ENCODE measurements around the gene ZSWIM4.
"Not testable (repeated sequence)": the region's sequence is repeated elsewhere in the genome, so short reads cannot be mapped to it uniquely, and the experiment has no call there.

The ZSWIM4 gene

DNA sequence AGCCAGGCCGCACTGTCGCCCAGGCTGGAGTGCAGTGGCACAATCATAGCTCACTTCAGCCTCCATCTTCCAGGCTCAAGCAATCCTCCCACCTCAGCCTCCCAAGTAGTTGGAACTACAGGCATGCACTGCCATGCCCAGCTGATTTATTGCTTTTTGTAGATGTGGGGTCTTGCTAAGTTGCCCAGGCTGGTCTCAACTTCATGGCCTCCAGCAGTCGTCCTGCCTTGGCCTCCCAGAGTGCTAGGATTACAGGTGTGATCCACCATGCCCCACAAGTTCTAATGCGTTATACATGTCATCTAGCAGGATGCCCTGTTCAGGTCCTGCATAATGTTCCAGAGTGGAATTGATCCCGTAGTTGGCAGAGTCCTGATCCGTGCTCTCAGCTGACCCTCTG lies 16.4 kb upstream of the ZSWIM4 start:
- no peak for DNase-seq

DNA sequence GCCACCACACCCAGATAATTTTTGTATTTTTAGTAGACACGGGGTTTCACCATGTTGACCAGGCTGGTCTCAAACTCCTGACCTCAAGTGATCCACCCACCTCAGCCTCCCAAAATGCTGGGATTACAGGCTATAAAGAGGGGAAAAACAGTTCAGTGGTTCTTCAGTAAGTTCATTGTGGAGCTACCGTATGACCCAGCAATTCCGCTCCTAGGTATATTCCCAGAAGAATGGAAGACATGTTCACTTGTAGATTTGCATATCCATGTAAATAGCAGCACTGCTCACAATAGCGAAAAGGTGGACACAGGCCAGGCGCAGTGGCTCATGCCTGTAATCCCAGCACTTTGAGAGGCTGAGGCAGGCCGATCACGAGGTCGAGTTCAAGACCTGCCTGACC lies 15.4 kb upstream of the ZSWIM4 start:
- DNase-seq, result not testable (repeated sequence)

DNA sequence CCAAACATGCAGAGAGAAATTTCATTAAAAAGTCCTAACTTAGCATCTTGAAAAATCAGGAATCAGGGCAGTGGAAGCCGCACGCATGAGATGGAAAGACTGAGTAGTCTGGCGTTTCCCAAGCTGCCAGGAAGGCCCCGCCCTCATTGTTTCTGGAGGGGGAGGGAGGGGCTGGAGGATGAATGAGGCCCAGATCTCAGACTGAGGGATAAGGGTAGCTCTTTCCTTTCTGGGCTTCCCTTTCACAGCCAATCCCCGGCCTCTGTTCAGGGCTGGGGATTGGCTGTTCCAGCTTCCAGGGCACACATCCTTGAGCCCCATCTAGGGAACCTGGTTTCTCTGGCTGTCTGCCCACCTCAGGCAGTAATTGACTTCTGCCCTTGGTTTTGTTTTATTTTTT lies 13.7 kb upstream of the ZSWIM4 start:
- DNase-seq, result peak; percentile 7

DNA sequence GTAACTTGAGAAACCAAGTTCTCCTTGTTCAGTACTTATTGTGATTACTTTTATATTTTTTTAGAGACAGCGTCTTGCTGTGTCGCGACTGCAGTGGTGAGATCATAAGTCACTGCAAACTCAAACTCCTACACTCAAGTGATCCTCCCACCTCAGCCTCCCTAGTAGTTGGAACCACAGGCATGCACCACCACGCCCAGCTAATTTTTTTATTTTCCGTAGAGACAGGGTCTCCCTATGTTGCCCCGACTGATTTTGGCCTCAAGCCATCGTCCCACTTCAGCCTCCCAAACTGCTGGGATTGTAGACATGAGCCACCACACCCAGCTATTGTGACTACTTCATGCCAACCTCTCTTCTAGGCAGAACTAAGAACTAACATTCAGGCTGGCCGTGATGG lies 12.7 kb upstream of the ZSWIM4 start:
- no peak for DNase-seq

DNA sequence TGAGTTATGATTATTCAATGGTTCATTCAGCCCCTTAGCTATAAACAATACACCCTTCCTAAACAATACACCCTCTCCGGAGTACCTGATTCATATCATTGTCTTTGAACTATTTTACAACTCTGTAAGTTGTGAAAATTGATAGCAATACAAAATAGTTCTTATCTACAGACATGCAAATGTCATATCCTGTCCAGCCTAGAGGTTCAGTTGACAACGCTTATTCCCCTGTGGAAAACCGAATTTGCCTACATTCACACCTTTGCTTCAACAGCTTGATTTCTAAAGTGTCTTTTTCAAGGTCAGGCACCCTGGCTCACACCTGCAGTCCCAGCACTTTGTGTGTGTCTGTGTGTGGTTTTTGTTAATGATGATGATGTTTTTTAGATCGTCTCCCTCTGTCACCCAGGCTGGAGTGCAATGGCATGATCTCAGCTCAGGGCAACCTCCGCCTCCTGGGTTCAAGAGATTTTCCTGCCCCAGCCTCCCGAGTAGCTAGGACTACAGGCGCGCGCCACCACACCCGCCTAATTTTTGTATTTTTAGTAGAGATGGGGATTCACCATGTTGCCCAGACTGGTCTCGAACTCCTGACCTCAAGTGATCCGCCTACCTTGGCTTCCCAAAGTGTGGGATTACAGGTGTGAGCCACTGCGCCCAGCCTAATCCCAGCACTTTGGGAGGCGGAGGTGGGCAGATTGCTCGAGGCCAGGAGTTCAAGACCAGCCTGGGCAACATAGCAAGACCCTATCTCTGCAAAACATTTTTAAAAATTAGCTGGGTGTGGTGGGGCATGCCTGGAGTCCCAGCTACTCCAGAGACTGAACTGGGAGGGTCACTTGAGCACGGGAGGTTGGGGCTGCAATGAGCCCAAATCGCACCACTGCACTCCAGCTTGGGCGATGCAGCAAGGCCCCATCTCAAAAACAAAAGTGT lies 11.4 kb upstream of the ZSWIM4 start:
- DNase-seq, result no peak

DNA sequence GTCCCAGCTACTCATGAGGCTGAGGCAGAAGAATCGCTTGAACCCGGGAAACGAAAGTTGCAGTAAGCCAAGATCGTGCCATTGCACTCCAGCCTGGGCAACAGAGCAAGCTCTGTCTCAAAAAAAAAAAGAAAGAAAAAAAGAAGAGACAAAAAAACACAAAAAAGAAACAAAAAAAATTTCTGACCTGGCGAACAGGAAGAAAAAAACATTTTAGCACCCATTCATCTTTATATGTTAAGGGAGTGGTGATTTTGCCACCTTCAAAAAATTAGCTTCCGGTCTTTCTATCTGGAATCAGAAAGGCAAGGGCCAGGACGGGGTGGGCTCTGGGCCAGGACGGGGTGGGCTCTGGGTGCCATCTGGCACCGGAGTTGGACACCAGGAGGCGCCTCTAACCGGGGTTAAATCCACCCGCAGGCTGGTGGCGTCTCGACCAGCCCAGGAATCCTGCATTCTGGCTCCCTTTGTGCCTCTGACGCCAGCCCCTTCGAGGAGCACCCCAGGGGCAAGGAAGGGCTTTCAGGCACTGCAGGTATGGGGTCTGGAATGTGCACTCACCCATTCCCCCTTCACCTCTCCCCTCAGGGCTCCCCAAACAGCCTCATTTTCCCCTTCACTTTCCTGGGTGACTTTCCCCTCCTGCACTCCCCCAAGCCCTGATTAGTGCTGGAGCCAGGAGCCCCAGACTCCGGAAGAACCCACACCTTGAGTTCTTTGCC lies 10.4 kb upstream of the ZSWIM4 start:
- peak; percentile 40 for DNase-seq

DNA sequence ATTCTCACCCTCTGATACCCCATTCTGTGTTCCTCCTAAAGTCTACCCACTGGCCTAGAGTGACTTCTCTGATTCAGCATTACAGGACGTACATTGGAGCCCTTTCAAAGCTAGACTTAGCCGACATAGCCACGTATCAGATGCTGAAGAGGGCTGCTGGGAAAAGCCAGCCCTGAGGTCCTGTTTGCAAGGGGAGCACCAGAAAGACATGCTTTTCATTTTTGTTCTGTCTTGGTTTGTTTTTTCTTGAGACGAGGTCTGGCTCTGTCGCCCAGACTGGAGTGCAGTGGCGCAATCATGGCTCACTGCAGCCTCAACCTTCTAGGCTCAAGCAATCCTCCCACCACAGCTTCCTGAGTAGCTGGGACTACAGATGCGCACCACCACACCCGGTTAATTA lies 6.3 kb upstream of the ZSWIM4 start:
- DNase-seq, result no peak

DNA sequence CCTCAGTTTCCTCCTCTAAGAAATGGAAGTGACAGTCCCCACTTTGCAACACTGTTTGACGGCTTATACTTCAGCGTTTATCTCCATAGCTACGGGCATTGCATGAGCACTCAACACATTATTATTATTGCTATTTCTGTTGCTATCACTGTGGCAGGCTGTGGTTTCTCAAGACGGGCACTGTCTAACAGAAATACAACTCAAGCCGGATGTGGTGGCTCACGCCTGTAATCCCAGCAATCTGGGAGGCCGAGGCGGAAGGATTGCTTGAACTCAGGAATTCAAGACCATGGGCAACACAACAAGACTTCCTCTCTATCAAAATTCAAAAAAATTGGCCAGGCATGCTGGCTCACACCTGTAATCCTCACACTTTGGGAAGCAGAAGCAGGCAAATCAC lies 4.9 kb upstream of the ZSWIM4 start:
- DNase-seq, result no peak

DNA sequence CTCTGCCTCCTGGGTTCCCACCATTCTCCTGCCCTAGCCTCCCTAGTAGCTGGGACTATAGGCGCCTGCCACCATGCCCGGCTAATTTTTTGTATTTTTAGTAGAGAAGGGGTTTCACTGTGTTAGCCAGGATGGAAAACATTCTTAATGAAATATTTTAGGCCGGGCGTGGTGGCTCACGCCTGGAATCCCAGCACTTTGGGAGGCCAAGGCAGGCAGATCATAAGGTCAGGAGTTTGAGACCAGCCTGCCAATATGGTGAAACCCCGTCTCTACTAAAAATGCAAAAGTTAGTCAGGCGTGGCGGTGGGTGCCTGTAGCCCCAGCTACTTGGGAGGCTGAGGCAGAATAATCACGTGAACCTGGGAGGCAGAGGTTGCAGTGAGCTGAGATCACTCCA lies 1.9 kb upstream of the ZSWIM4 start:
- not testable (repeated sequence) for DNase-seq

DNA sequence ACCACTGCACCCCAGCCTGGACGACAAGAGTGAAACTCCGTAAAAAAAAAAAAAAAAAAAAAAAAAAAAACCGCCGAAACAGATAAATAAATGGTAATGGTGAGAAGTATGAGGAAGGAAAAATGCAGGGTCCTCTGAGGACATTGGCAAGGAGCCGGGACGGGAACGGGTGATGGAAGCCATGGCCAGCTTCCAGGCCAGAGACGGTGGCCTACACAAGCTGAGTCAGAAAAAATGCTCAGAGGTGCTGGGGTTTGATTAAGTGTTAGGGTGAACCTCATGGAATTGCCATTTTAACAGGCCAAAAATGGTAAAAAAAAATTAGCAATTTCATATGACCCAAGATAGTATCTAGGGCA lies 866 bp upstream of the ZSWIM4 start:
- peak; percentile 26 for DNase-seq

DNA sequence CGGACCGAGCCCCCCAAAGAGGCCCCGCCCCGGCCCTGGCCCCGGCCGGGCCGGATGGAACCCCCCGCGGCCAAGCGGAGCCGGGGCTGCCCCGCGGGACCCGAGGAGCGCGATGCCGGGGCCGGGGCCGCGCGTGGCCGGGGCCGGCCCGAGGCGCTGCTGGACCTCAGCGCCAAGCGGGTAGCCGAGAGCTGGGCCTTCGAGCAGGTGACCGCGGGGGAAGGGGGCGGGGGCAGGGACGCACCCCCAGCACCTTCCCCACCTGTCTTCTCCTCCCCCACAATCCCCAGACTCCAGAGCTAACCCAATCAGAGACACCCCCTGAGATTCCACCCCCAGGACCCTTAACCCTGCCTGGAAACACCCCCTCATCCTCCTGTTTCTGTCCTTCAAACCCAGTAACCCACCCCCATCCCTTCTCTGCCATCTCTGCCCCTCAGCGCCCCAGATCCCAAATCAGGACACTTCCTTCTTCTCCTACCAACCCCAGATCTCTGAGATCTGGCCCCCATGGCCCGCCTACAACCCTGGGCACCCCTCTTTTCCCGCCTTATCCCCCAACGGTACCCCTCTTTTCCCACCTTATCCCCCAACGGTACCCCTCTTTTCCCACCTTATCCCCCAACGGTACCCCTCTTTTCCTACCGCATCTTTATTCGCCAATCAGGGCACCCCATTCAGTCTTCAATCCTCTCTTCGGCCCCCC lies 505 bp downstream of the ZSWIM4 start:
- DNase-seq, result no peak

DNA sequence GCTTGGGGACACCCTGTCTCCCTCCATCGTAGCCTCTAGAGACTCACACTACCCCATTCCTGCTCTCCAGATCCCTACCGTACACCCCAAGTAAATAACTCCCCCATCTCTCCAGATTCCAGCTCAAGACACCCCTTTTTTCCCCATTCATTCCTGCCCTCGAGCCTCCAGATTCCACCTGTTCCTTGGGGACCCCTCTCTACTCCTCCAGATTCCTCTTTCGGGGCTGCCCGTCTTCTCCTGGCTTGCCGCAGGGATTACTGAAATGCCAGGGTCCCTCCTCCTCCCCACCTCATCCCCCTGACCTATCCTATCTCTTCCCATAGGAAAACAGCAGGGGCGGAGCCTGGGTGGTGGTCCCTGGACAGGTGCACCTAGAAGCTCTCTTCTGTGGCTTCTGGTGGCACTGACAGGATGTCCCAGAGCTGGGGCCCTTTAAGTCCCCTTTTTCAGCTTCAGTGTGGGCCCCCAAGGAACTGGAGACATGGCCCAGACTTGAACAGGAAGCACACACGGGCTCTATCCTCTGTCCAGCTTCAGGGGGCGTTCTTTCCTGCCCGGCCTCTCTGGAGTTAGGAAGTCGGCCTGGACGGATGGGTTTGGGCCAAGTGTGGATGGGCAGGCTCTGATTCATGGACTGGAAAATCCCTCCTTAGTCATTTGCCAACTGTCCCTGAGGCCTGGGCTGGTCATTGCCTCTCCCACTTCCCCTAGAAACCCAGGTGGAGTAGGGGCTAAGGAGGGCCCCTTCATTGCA lies 1.2 kb downstream of the ZSWIM4 start:
- DNase-seq, result no peak

DNA sequence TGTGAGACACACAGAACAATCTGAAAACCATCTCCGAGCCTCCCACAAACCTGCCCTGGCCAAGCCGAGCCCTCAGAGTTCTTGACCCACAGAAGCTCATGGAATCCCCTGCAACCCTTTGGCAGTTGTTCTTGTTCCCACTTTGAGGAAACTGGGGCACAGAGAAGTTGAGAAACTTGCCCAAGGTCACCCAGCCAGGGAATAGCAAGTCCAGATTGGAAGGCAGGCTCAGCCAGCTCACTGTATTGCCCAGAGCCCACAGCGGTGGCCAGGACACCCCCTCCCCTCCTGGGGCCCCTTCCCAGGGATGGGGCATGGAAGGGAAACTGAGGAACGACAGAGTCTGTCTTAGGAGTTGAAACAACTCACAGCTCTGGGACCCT lies 1.8 kb downstream of the ZSWIM4 start:
- no peak for DNase-seq

DNA sequence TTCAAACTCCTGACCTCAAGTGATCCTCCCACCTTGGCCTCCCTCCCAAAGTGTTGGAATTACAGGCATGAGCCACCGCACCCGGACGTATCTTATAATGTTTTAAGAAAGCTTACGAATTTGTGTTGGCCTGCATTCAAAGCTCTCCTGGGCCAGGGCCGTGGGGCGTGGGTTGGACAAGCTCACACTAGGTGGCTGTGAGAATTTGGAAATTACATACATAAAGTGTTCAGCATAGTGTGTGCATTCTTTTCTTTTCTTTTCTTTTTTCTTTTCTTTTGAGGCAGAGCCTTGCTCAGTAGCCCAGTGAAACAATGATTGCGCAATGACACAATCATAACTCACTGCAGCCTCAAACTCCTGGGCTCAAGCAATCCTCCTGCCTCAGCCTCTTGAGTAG lies 2.6 kb downstream of the ZSWIM4 start:
- DNase-seq, result no peak

DNA sequence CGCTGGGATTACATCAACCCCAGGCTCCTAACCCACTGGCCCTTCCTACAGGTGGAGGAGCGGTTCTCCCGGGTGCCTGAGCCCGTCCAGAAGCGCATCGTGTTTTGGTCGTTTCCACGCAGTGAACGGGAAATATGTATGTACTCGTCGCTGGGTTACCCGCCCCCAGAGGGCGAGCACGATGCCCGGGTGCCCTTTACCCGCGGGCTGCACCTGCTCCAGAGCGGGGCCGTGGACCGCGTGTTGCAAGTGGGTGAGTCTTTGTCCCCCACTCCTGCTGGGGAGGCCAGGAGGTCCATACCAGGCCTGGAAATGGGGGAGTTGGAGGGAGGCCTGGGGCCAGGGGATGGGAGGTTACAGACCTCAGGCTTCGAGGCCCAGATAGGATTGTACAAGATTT lies 4.4 kb downstream of the ZSWIM4 start:
- no peak for DNase-seq

DNA sequence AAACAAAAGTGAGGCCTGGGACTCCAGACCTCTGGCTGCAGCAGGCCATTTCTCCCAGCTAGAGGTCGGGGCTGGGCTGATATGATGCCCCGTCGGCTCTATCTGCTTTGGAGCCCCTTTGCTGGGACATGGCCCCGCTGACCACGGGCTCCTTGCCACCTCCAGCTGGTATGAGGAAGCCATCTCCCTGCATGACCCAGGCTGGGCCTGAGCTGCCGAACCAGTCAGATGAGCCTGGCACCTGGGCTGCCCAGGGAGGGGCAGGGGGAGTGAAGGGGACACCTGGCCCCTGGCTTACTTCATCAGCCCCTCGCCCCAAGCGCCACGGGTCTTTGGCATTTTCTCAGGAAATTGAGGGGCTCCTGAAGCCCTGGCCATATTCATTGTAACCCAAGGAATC lies 7.8 kb downstream of the ZSWIM4 start:
- DNase-seq, result no peak

DNA sequence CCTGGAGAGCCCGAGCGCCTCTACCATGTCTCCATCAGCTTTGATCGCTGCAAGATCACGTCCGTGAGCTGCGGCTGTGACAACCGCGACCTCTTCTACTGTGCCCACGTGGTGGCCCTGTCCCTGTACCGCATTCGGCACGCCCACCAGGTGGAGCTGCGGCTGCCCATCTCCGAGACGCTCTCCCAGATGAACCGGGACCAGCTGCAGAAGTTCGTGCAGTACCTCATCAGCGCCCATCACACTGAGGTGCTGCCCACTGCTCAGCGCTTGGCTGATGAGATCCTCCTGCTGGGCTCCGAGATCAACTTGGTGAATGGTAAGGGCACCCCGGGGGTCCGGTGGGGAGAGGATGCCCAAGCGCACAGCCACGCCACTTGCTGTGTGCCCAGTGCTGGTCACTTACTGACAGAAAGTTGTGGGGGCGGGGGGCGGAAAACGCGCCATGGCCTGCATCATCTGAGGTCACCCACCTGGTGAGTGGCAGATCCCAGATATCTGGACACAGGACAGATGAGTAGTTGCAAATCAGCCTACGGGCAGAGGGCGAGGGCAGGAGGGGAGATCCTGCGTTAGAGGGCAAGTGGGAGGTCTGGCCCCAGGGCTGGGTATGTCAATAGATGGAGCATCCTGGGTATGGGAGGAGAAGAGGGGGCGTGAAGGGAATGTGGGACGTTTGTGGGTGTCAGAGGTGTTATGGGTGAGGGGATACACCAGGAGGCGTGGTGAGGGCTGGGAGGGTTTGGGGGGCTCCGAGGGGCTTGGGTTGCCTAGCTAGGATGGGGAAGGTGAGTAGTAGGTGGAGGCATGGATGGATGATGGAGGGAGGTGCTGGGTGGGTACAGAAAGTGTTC lies 9.8 kb downstream of the ZSWIM4 start:
- no peak for DNase-seq

DNA sequence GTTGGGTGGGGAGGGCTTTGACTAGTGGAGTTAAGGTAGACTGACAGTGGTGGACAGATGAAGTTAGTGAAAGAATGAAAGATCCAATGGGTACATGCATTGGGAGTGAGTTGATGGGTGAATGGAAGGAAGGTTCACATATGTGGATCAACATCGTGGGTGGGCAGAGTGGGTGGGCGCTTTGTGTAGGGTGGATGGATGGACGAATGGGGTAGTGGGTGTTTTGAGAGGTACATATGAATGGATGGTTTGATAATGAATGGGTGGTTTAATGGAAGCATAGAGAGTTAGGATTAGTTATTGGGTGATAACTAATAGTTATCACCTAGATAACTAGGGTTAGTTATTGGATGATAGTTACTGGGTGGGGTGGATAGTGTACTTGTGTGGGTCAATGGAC lies 11.5 kb downstream of the ZSWIM4 start:
- DNase-seq, result no peak

DNA sequence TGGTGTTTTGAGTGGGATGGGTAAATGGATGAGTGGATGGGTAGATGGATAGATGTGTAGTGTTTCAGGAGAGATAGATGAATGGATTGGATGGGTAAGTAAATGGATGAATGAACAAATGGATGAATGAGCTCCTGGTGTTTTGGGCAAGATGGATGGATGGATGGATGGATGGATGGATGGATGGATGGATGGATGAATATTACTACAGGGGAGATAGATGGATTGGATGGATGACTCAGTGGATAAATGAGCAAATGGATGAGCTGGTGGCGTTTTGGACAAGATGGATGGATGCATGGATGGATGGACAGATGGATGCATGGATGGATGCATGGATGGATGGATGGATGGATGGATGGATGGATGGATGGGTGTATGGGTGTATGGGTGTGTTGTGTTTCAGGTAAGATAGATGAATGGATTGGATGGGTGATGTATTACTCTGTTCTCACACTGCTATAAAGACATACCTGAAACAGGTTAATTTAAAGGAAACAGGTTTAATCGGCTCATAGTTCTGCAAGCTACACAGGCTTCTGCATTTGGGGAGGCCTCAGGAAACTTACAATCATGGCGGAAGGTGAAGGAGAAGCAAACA lies 12.3 kb downstream of the ZSWIM4 start:
- no peak for DNase-seq

DNA sequence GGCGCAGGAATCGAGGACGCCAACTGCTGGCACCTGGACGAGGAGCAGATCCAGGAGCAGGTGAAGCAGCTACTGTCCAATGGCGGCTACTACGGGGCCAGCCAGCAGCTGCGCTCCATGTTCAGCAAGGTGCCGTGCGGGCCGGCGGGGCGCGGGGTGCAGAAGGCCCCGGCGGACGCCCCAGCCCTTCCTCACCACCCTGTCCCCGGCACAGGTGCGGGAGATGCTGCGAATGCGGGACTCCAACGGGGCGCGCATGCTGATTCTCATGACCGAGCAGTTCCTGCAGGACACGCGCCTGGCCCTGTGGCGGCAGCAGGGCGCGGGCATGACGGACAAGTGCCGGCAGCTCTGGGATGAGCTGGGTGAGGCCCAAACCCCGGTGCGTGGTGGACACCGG lies 13.6 kb downstream of the ZSWIM4 start:
- no peak for DNase-seq

DNA sequence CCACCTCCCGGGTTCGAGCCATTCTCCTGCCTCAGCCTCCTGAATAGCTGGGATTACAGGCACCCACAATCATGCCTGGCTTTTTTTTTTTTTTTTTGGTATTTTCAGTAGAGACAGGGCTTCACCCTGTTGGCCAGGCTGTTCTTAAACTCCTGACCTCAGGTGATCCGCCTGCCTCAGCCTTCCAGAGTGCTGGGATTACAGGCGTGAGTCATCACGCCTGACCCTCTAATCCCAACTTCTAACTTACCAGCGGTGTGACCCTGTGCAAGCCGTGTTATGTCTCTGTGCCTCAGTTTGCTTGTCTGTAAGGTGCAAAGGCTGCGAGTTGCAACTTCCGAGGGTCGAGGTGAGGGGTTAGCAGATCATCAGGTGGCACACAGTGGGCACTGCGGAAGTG lies 17.3 kb downstream of the ZSWIM4 start:
- no peak for DNase-seq

DNA sequence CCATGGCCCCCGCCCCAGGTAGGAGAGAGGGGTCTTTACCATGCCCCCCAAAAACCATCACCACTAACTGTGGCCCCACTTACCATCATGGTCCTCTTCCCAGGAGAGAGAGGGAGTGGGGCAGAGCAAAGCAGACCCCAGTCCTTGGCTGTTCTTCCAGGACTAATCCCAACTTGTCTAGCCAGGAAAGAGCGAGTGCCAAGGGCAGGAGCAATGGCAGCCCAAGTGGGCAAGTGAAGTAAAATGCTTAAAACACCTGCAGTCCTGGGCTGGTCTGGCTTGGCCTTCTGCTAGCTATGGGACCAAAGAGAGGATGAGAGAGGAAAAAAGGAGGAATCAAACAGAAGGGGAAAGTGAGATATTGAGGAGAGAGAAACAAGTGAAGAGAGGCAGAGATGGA lies 17.9 kb downstream of the ZSWIM4 start:
- no peak for DNase-seq

Measured in NCI-H446 treated with DMSO at 0.1 percent for 48 hours (cell line).